ENCODE measurements around the gene NEB.

NEB gene

DNA sequence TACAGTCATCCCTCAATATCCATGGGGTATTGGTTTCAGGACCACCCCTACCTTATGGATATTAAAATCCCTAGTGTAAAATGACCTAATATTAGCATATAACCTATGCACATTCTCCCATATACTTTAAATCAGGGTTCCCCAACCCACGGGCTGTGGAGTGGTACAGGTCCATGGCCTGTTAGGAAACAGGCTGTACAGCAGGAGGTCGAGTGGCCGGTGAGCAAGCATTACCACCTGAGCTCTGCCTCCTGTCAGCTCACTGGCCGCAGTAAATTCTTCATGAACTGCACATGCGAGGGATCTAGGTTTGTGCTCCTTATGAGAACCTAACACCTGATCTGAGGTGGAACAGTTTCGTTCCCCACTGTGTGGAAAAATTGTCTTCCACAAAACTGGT is 250.7 kb downstream of the NEB start:
- H3K4me1 ChIP-seq (ENCODE audit: control insufficient read depth, insufficient read depth, low read length, poor library complexity, severe bottlenecking), result no peaks in the 10 kb centered on the region
- no peak for DNase-seq
- H3K27me3 ChIP-seq (replicated peaks; ENCODE audit: control insufficient read depth, insufficient read depth, low read length, poor library complexity, severe bottlenecking), result no peaks in the 10 kb centered on the region
- H3K36me3 ChIP-seq (ENCODE audit: control insufficient read depth, insufficient read depth, low read length), result no peaks in the 10 kb centered on the region
- no peak overlapping the region for H3K4me3 ChIP-seq (ENCODE audit: insufficient read depth, low read depth, low read length, poor library complexity, severe bottlenecking)
- no peak overlapping the region for H3K27ac ChIP-seq (ENCODE audit: insufficient read depth, low read length, poor library complexity, severe bottlenecking)
- no peaks in the 10 kb centered on the region for H3K9me3 ChIP-seq (ENCODE audit: control insufficient read depth, low read length)

DNA sequence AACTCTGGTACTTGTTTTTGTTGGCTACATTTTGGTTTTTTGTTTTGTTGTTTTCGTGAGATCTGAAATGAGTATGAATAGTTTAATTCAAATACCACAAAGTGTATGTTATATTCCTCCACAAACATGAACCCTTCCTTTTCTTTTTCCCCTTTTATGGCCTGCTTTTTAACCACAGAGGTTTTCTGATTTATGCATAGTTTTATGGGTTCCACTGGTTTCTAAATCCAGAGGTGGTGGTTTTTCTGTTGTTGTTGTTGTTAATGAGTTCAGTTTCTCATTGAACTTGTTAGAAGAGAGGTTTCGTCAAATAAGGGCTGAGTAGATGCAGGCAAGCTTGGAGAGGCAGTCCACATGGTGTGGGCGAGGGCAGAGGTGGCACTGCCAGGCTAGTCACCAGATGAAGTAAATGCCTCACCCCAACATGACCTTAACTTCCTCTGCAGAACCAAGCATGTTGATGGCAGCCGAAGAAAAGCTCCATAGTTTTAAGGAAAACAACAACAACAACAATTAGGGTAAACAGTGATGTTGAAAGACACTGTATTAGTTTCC is 252.0 kb downstream of the NEB start:
- no peaks in the 10 kb centered on the region for H3K36me3 ChIP-seq (ENCODE audit: control insufficient read depth, insufficient read depth, low read length)
- no peak overlapping the region for H3K4me3 ChIP-seq (ENCODE audit: insufficient read depth, low read depth, low read length, poor library complexity, severe bottlenecking)
- H3K9me3 ChIP-seq (ENCODE audit: control insufficient read depth, low read length), result no peaks in the 10 kb centered on the region
- H3K4me1 ChIP-seq (ENCODE audit: control insufficient read depth, insufficient read depth, low read length, poor library complexity, severe bottlenecking), result no peaks in the 10 kb centered on the region
- no peak for DNase-seq
- H3K27ac ChIP-seq (ENCODE audit: insufficient read depth, low read length, poor library complexity, severe bottlenecking), result no peak overlapping the region
- no peaks in the 10 kb centered on the region for H3K27me3 ChIP-seq (replicated peaks; ENCODE audit: control insufficient read depth, insufficient read depth, low read length, poor library complexity, severe bottlenecking)

DNA sequence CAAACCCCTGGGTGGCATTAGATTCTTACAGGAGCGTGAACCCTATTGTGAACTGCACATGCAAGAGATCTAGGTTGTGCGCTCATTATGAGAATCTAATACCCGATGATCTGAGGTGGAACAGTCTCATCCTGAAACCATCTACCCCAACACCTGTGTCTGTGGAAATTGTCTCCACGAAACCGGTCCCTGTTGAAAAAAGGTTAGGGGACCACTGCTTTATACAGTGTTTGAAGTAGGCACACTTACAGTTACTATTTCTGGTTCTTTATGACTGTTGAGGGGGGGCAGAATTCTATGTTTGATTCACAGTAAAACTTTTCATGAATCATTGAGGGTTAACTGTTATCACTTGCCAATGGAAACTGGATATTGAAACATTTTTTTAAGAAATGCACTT is 252.5 kb downstream of the NEB start:
- Histone ChIP-seq H3K4me3 (ENCODE audit: insufficient read depth, low read depth, low read length, poor library complexity, severe bottlenecking) (no peak overlapping the region), H3K36me3 (ENCODE audit: control insufficient read depth, insufficient read depth, low read length) (no peaks in the 10 kb centered on the region), H3K4me1 (ENCODE audit: control insufficient read depth, insufficient read depth, low read length, poor library complexity, severe bottlenecking) (no peaks in the 10 kb centered on the region), H3K27ac (ENCODE audit: insufficient read depth, low read length, poor library complexity, severe bottlenecking) (no peak overlapping the region), H3K9me3 (ENCODE audit: control insufficient read depth, low read length) (no peaks in the 10 kb centered on the region), H3K27me3 (replicated peaks; ENCODE audit: control insufficient read depth, insufficient read depth, low read length, poor library complexity, severe bottlenecking) (no peaks in the 10 kb centered on the region)
- DNase-seq, result no peak

DNA sequence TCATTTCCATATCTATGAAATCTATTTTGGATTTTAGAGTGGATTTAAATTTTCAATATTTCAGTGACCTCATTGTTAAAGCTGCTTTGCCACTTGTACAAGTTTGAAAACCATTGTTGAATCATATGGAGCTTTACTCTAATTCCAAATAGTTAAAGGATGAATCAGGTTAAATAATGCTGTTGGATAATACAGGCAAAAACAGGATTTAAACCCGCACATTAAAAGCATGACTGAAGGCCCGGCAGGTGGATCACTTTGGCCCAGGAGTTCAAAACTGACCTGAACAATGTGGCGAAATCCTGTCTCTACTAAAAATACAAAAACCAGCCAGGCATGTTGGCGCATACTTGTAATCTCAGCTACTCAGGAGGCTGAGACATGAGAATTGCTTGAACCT is 256.3 kb downstream of the NEB start:
- H3K36me3 ChIP-seq (ENCODE audit: control insufficient read depth, insufficient read depth, low read length), result peaks cover 11% of the 10 kb centered on the region
- no peak for DNase-seq
- H3K4me3 ChIP-seq (ENCODE audit: insufficient read depth, low read depth, low read length, poor library complexity, severe bottlenecking), result no peak overlapping the region
- no peak overlapping the region for H3K27ac ChIP-seq (ENCODE audit: insufficient read depth, low read length, poor library complexity, severe bottlenecking)
- H3K4me1 ChIP-seq (ENCODE audit: control insufficient read depth, insufficient read depth, low read length, poor library complexity, severe bottlenecking), result no peaks in the 10 kb centered on the region
- no peaks in the 10 kb centered on the region for H3K27me3 ChIP-seq (replicated peaks; ENCODE audit: control insufficient read depth, insufficient read depth, low read length, poor library complexity, severe bottlenecking)
- H3K9me3 ChIP-seq (ENCODE audit: control insufficient read depth, low read length), result no peaks in the 10 kb centered on the region

GRCh38 chr2:151476287-151476686 is 258.0 kb downstream of the NEB start:
- H3K27me3 ChIP-seq (replicated peaks; ENCODE audit: control insufficient read depth, insufficient read depth, low read length, poor library complexity, severe bottlenecking), result no peaks in the 10 kb centered on the region

DNA sequence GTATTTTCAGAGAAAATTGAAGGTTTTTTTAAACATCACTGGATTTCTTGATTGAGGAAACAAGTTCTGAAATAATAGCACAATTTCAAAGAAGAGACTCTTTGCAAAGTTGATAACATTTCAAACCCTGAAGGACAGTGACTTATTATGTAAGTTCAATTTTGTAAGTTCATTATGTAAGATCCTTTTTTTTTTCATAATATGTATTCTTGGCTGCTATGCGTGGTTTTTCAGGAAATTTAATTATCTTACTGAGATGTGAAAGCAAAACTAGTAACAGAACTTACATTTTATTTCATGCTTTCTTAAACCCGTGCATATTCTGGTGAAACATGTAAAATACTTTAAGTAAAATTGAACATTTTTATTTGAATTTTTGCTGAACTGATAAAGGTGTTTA is 259.2 kb downstream of the NEB start:
- no peak overlapping the region for H3K4me3 ChIP-seq (ENCODE audit: insufficient read depth, low read depth, low read length, poor library complexity, severe bottlenecking)
- H3K27ac ChIP-seq (ENCODE audit: insufficient read depth, low read length, poor library complexity, severe bottlenecking), result no peak overlapping the region
- DNase-seq, result no peak
- peaks cover 15% of the 10 kb centered on the region for H3K36me3 ChIP-seq (ENCODE audit: control insufficient read depth, insufficient read depth, low read length)
- H3K27me3 ChIP-seq (replicated peaks; ENCODE audit: control insufficient read depth, insufficient read depth, low read length, poor library complexity, severe bottlenecking), result no peaks in the 10 kb centered on the region
- no peaks in the 10 kb centered on the region for H3K9me3 ChIP-seq (ENCODE audit: control insufficient read depth, low read length)
- no peaks in the 10 kb centered on the region for H3K4me1 ChIP-seq (ENCODE audit: control insufficient read depth, insufficient read depth, low read length, poor library complexity, severe bottlenecking)

More at GRCh38 chr2:151476287-151476686, 258.0 kb downstream of the NEB start:
- Histone ChIP-seq H3K9me3 (ENCODE audit: control insufficient read depth, low read length) (no peaks in the 10 kb centered on the region), H3K36me3 (ENCODE audit: control insufficient read depth, insufficient read depth, low read length) (peaks cover 11% of the 10 kb centered on the region), H3K27ac (ENCODE audit: insufficient read depth, low read length, poor library complexity, severe bottlenecking) (no peak overlapping the region), H3K4me1 (ENCODE audit: control insufficient read depth, insufficient read depth, low read length, poor library complexity, severe bottlenecking) (no peaks in the 10 kb centered on the region), H3K4me3 (ENCODE audit: insufficient read depth, low read depth, low read length, poor library complexity, severe bottlenecking) (no peak overlapping the region)
- DNase-seq, result no peak

DNA sequence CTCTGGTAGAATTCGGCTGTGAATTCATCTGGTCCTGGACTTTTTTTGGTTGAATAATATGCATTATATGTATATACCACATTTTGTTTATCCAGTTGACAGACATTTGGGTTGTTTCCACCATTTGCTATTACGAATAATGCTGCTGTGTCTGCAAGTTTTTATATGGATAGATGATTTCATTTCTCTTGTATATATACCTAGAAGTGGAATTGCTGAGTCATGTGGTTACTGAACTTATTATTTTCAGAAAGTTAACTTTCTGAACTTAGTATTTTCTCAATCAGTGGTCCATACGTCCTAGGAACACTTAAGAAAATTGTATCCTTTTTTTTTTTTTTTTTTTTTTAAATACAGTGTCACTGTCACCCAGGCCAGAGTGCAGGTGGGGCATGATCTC is 261.3 kb downstream of the NEB start:
- DNase-seq, result no peak
- Histone ChIP-seq H3K9me3 (ENCODE audit: control insufficient read depth, low read length) (no peaks in the 10 kb centered on the region), H3K4me1 (ENCODE audit: control insufficient read depth, insufficient read depth, low read length, poor library complexity, severe bottlenecking) (no peaks in the 10 kb centered on the region), H3K27ac (ENCODE audit: insufficient read depth, low read length, poor library complexity, severe bottlenecking) (no peak overlapping the region), H3K4me3 (ENCODE audit: insufficient read depth, low read depth, low read length, poor library complexity, severe bottlenecking) (no peak overlapping the region), H3K36me3 (ENCODE audit: control insufficient read depth, insufficient read depth, low read length) (peaks cover 36% of the 10 kb centered on the region), H3K27me3 (replicated peaks; ENCODE audit: control insufficient read depth, insufficient read depth, low read length, poor library complexity, severe bottlenecking) (no peaks in the 10 kb centered on the region)

- Histone ChIP-seq H3K27me3 (replicated peaks; ENCODE audit: control insufficient read depth, insufficient read depth, low read length, poor library complexity, severe bottlenecking) (no peaks in the 10 kb centered on the region), H3K9me3 (ENCODE audit: control insufficient read depth, low read length) (no peaks in the 10 kb centered on the region), H3K4me1 (ENCODE audit: control insufficient read depth, insufficient read depth, low read length, poor library complexity, severe bottlenecking) (no peaks in the 10 kb centered on the region), H3K36me3 (ENCODE audit: control insufficient read depth, insufficient read depth, low read length) (peaks cover 43% of the 10 kb centered on the region), H3K4me3 (ENCODE audit: insufficient read depth, low read depth, low read length, poor library complexity, severe bottlenecking) (no peak overlapping the region), H3K27ac (ENCODE audit: insufficient read depth, low read length, poor library complexity, severe bottlenecking) (no peak overlapping the region)
- no peak for DNase-seq
Observed at GRCh38 chr2:151470556-151470955, 263.7 kb downstream of the NEB start.

GRCh38 chr2:151465771-151466170 is 268.5 kb downstream of the NEB start:
- Histone ChIP-seq H3K9me3 (ENCODE audit: control insufficient read depth, low read length) (no peaks in the 10 kb centered on the region), H3K36me3 (ENCODE audit: control insufficient read depth, insufficient read depth, low read length) (peaks cover 56% of the 10 kb centered on the region), H3K27ac (ENCODE audit: insufficient read depth, low read length, poor library complexity, severe bottlenecking) (no peak overlapping the region), H3K4me3 (ENCODE audit: insufficient read depth, low read depth, low read length, poor library complexity, severe bottlenecking) (no peak overlapping the region), H3K27me3 (replicated peaks; ENCODE audit: control insufficient read depth, insufficient read depth, low read length, poor library complexity, severe bottlenecking) (no peaks in the 10 kb centered on the region), H3K4me1 (ENCODE audit: control insufficient read depth, insufficient read depth, low read length, poor library complexity, severe bottlenecking) (no peaks in the 10 kb centered on the region)
- no peak for DNase-seq

DNA sequence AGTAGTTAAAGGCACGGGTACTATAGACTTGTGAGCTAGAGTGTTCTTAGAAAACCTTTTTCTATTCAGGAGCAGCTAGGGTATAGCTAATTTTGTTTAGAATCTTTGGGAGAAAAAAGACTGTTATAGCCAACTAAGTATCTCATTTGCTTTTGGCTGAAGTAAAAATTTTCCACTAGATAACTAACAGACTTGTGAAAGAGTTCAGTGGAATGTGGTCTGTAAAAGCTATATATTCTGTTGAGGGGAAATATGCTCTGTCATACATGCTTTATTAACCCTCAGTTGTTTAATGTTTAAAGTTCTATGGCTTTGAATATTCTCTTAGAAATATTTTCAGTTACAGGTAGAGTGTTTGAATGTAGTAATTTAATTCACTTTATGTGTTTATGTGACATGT is 274.9 kb downstream of the NEB start:
- H3K27ac ChIP-seq (ENCODE audit: insufficient read depth, low read length, poor library complexity, severe bottlenecking), result no peak overlapping the region
- peaks cover 55% of the 10 kb centered on the region for H3K36me3 ChIP-seq (ENCODE audit: control insufficient read depth, insufficient read depth, low read length)
- DNase-seq, result no peak
- no peaks in the 10 kb centered on the region for H3K9me3 ChIP-seq (ENCODE audit: control insufficient read depth, low read length)
- no peaks in the 10 kb centered on the region for H3K27me3 ChIP-seq (replicated peaks; ENCODE audit: control insufficient read depth, insufficient read depth, low read length, poor library complexity, severe bottlenecking)
- H3K4me3 ChIP-seq (ENCODE audit: insufficient read depth, low read depth, low read length, poor library complexity, severe bottlenecking), result no peak overlapping the region
- H3K4me1 ChIP-seq (ENCODE audit: control insufficient read depth, insufficient read depth, low read length, poor library complexity, severe bottlenecking), result no peaks in the 10 kb centered on the region

GRCh38 chr2:151439127-151439526 is 295.1 kb downstream of the NEB start:
- no peaks in the 10 kb centered on the region for H3K4me1 ChIP-seq (ENCODE audit: control insufficient read depth, insufficient read depth, low read length, poor library complexity, severe bottlenecking)
- no peaks in the 10 kb centered on the region for H3K9me3 ChIP-seq (ENCODE audit: control insufficient read depth, low read length)
- H3K27ac ChIP-seq (ENCODE audit: insufficient read depth, low read length, poor library complexity, severe bottlenecking), result no peak overlapping the region
- peaks cover 67% of the 10 kb centered on the region for H3K36me3 ChIP-seq (ENCODE audit: control insufficient read depth, insufficient read depth, low read length)
- no peak overlapping the region for H3K4me3 ChIP-seq (ENCODE audit: insufficient read depth, low read depth, low read length, poor library complexity, severe bottlenecking)
- DNase-seq, result no peak
- H3K27me3 ChIP-seq (replicated peaks; ENCODE audit: control insufficient read depth, insufficient read depth, low read length, poor library complexity, severe bottlenecking), result no peaks in the 10 kb centered on the region
